Measurements from ENCODE around the gene UAP1.
A peak's percentile ranks its signal among the peaks of the same experiment; 100 is the strongest.

UAP1 gene

GRCh38 chr1:162561616-162562469 lies at the start of gene UAP1:
TSS of gene UAP1 (plus strand) at chr1:162561722. CDS start at chr1:162566069, 4,347 bp downstream.
- DNase-seq (ENCODE audit: low read depth in 2 of 3, low spot score in 1 of 3) = no peak

- no peak for DNase-seq (ENCODE audit: low read depth in 2 of 3, low spot score in 1 of 3)
Measured at GRCh38 chr1:162527314-162527713, 34.2 kb upstream of the UAP1 start.

- DNase-seq (ENCODE audit: low read depth in 2 of 3, low spot score in 1 of 3) = no peak
Measured at GRCh38 chr1:162530307-162530987, 31.1 kb upstream of the UAP1 start.

- DNase-seq (ENCODE audit: low read depth in 2 of 3, low spot score in 1 of 3) = no peak
Measured at GRCh38 chr1:162530988-162531319, 30.6 kb upstream of the UAP1 start.

GRCh38 chr1:162535501-162535900 lies 26.0 kb upstream of the UAP1 start:
- DNase-seq (ENCODE audit: low read depth in 2 of 3, low spot score in 1 of 3) = no peak

- no peak for DNase-seq (ENCODE audit: low read depth in 2 of 3, low spot score in 1 of 3)
Measured at GRCh38 chr1:162536511-162536910, 25.0 kb upstream of the UAP1 start.

GRCh38 chr1:162537216-162537615 lies 24.3 kb upstream of the UAP1 start:
- DNase-seq (ENCODE audit: low read depth in 2 of 3, low spot score in 1 of 3) = no peak

GRCh38 chr1:162538815-162539431 lies 22.6 kb upstream of the UAP1 start:
- no peak for DNase-seq (ENCODE audit: low read depth in 2 of 3, low spot score in 1 of 3)

- no peak for DNase-seq (ENCODE audit: low read depth in 2 of 3, low spot score in 1 of 3)
Measured at GRCh38 chr1:162541619-162542141, 19.8 kb upstream of the UAP1 start.

- no peak for DNase-seq (ENCODE audit: low read depth in 2 of 3, low spot score in 1 of 3)
Measured at GRCh38 chr1:162543228-162543627, 18.3 kb upstream of the UAP1 start.

GRCh38 chr1:162548170-162548569 lies 13.4 kb upstream of the UAP1 start:
- DNase-seq (ENCODE audit: low read depth in 2 of 3, low spot score in 1 of 3) = no peak

GRCh38 chr1:162549001-162549400 lies 12.5 kb upstream of the UAP1 start:
- no peak for DNase-seq (ENCODE audit: low read depth in 2 of 3, low spot score in 1 of 3)

- no peak for DNase-seq (ENCODE audit: low read depth in 2 of 3, low spot score in 1 of 3)
Measured at GRCh38 chr1:162550925-162551324, 10.6 kb upstream of the UAP1 start.

GRCh38 chr1:162551969-162552683 lies 9.4 kb upstream of the UAP1 start:
- DNase-seq (ENCODE audit: low read depth in 2 of 3, low spot score in 1 of 3) = no peak

- DNase-seq (ENCODE audit: low read depth in 2 of 3, low spot score in 1 of 3) = no peak
Measured at GRCh38 chr1:162552684-162553252, 8.8 kb upstream of the UAP1 start.

GRCh38 chr1:162554258-162554657 lies 7.3 kb upstream of the UAP1 start:
- DNase-seq (ENCODE audit: low read depth in 2 of 3, low spot score in 1 of 3) = no peak

GRCh38 chr1:162557536-162557935 lies 4.0 kb upstream of the UAP1 start:
- no peak for DNase-seq (ENCODE audit: low read depth in 2 of 3, low spot score in 1 of 3)

GRCh38 chr1:162560303-162561036 lies 1.1 kb upstream of the UAP1 start:
- no peak for DNase-seq (ENCODE audit: low read depth in 2 of 3, low spot score in 1 of 3)

- peak; percentile 94 to 98 (median 96) for DNase-seq (ENCODE audit: low read depth in 2 of 3, low spot score in 1 of 3)
Measured at GRCh38 chr1:162561037-162561615, 396 bp upstream of the UAP1 start.

- DNase-seq (ENCODE audit: low read depth in 2 of 3, low spot score in 1 of 3) = no peak
Measured at GRCh38 chr1:162562470-162562828, 927 bp downstream of the UAP1 start.
